ENCODE data around the gene MOSMO. TPM values are rescaled to one million over a fixed set of nuclear protein-coding genes. Genes with fewer than 3 reads are reported as not detected.

Gene MOSMO
- total and polyA plus RNA-seq, 2 of the 13 experiments (the other 11 are each of a cell fraction or from before 2014, with no cell fraction given): 26.7 to 32.6 TPM

DNA sequence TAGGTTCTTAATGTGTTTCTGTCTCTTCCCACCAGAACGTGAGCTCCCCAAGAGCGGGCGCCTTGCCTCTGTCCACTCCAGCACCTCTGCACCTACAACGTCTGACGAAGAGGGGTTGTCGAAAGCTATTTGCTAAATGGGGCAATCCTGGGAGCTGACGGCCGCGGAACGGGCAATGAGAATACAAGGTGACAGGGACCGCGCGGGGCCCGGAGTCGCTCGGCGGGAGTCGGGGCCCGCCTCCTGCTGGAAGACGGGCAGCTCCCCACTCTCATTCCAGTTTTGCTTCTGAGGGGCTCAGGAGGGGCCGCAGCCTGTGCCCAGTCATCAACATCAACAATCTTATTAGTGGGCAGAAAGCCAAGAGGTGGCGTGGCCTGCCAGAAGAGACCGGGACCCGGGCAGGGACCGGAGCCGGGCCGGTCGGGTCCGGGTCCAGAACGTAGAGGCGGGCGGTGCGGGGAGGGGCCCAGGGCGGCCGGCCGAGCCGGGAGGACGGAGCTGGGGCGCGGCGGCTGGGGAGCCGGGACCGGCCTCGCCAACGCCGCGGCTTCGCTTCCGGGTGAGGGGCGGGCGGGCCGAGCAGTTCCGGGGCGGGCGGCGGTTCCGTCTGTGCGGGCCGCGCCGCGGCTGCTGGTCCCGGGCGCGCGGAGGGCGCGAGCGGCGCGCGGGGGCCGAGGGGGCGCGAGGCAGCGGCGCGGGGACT is at the start of gene MOSMO (continued):
- TF ChIP-seq FOXO1 (CRISPR knock-in tag; IDR thresholded peaks at IDR 0.05) (0 out of 2 replicates have a peak, but pooled peaks have one; percentile 6), HNRNPLL (IDR thresholded peaks at IDR 0.05; ENCODE audit: low read depth, low read length, poor library complexity, severe bottlenecking) (peak; percentile 83), HNF4A (CRISPR knock-in tag; IDR thresholded peaks at IDR 0.05) (peak; percentile 30; the same call in 1 of the 2 replicates), ZNF607 (CRISPR knock-in tag; IDR thresholded peaks at IDR 0.05; ENCODE audit: borderline replicate concordance) (peak; percentile 47; the same call in 1 of the 2 replicates), CENPT (CRISPR knock-in tag; IDR thresholded peaks at IDR 0.05; ENCODE audit: low read depth) (no peak), ZNF749 (CRISPR knock-in tag; IDR thresholded peaks at IDR 0.05; ENCODE audit: borderline replicate concordance) (peak; percentile 86; the same call in 1 of the 2 replicates), ZNF614 (CRISPR knock-in tag; IDR thresholded peaks at IDR 0.05; ENCODE audit: borderline replicate concordance) (0 out of 2 replicates have a peak, but pooled peaks have one; percentile 35), ZFP41 (CRISPR knock-in tag; IDR thresholded peaks at IDR 0.05; ENCODE audit: borderline replicate concordance) (no peak), DMAP1 (CRISPR knock-in tag; IDR thresholded peaks at IDR 0.05) (no peak; the same call in none of the 2 replicates), ARNTL (CRISPR knock-in tag; IDR thresholded peaks at IDR 0.05) (peak; percentile 43; the same call in 1 of the 2 replicates)
- TF ChIP-seq, protein P1, sequence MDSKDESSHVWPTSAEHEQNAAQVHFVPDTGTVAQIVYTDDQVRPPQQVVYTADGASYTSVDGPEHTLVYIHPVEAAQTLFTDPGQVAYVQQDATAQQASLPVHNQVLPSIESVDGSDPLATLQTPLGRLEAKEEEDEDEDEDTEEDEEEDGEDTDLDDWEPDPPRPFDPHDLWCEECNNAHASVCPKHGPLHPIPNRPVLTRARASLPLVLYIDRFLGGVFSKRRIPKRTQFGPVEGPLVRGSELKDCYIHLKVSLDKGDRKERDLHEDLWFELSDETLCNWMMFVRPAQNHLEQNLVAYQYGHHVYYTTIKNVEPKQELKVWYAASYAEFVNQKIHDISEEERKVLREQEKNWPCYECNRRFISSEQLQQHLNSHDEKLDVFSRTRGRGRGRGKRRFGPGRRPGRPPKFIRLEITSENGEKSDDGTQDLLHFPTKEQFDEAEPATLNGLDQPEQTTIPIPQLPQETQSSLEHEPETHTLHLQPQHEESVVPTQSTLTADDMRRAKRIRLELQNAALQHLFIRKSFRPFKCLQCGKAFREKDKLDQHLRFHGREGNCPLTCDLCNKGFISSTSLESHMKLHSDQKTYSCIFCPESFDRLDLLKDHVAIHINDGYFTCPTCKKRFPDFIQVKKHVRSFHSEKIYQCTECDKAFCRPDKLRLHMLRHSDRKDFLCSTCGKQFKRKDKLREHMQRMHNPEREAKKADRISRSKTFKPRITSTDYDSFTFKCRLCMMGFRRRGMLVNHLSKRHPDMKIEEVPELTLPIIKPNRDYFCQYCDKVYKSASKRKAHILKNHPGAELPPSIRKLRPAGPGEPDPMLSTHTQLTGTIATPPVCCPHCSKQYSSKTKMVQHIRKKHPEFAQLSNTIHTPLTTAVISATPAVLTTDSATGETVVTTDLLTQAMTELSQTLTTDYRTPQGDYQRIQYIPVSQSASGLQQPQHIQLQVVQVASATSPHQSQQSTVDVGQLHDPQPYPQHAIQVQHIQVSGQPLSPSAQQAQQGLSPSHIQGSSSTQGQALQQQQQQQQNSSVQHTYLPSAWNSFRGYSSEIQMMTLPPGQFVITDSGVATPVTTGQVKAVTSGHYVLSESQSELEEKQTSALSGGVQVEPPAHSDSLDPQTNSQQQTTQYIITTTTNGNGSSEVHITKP (CRISPR knock-in tag; IDR thresholded peaks at IDR 0.05; ENCODE audit: low read depth): peak; percentile 55
- TF ChIP-seq, protein P2, sequence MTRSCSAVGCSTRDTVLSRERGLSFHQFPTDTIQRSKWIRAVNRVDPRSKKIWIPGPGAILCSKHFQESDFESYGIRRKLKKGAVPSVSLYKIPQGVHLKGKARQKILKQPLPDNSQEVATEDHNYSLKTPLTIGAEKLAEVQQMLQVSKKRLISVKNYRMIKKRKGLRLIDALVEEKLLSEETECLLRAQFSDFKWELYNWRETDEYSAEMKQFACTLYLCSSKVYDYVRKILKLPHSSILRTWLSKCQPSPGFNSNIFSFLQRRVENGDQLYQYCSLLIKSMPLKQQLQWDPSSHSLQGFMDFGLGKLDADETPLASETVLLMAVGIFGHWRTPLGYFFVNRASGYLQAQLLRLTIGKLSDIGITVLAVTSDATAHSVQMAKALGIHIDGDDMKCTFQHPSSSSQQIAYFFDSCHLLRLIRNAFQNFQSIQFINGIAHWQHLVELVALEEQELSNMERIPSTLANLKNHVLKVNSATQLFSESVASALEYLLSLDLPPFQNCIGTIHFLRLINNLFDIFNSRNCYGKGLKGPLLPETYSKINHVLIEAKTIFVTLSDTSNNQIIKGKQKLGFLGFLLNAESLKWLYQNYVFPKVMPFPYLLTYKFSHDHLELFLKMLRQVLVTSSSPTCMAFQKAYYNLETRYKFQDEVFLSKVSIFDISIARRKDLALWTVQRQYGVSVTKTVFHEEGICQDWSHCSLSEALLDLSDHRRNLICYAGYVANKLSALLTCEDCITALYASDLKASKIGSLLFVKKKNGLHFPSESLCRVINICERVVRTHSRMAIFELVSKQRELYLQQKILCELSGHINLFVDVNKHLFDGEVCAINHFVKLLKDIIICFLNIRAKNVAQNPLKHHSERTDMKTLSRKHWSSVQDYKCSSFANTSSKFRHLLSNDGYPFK (CRISPR knock-in tag; IDR thresholded peaks at IDR 0.05; ENCODE audit: borderline replicate concordance): peak; percentile 51; the same call in 1 of the 2 replicates
- TF ChIP-seq, protein P3, sequence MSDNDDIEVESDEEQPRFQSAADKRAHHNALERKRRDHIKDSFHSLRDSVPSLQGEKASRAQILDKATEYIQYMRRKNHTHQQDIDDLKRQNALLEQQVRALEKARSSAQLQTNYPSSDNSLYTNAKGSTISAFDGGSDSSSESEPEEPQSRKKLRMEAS (IDR thresholded peaks at IDR 0.05): peak; percentile 72; the same call in 1 of the 2 replicates
- TF ChIP-seq, protein P4, sequence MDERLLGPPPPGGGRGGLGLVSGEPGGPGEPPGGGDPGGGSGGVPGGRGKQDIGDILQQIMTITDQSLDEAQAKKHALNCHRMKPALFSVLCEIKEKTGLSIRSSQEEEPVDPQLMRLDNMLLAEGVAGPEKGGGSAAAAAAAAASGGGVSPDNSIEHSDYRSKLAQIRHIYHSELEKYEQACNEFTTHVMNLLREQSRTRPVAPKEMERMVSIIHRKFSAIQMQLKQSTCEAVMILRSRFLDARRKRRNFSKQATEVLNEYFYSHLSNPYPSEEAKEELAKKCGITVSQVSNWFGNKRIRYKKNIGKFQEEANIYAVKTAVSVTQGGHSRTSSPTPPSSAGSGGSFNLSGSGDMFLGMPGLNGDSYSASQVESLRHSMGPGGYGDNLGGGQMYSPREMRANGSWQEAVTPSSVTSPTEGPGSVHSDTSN (CRISPR knock-in tag; IDR thresholded peaks at IDR 0.05): no peak; the same call in 1 of the 2 replicates

All from HepG2 (cell line).